Stimulated activated CD4-positive, alpha-beta T cell treated with anti-CD3 and anti-CD28 coated beads, Interleukin-4, amount 100 ng/mL, for 1 hour (primary cell): ENCODE measurements around the gene EMD.

Experiments
- DNase-seq: peaks from one replicate; pipeline ENCODE4 v3.0.0-alpha.2; 2020

The EMD gene

DNA sequence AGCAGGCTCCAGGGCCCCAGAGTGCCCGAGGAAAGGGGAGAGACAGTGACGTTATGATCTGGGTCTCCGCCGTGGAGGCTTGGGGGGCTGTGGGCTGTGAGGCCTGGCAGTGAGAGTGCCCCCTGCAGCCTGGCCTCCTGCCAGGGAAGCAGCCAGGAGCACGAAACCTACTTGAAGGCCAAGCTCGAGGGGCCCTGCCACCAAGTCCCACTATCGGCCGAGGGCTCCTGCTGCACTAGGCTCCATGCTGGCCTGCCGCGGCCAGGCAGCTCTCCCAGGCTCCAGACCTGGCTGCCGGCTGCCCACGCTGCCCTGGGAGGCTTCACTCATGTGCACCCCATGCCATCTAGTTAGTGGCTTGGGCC lies 23.3 kb upstream of the EMD start:
- DNase-seq, result no peak

DNA sequence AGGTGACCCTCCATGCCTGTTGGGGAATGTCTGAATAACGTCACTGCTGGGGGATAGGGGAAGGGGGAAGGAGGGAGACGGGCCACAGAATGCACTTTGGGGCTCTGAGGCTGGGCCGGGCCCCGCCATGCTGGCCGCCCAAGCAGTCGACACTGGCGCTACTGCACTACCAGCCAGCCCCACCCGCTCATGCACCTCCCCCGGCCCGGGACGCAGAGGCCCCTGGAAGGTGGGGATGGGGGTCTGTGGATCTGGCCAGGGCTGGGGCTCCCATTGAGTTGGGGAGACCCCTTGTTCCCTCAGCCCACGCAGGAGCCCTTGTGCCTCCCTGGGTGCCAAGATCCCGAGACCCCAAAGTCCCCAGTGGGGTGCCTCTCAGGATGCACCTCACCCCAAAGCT lies 22.5 kb upstream of the EMD start:
- DNase-seq, result no peak

DNA sequence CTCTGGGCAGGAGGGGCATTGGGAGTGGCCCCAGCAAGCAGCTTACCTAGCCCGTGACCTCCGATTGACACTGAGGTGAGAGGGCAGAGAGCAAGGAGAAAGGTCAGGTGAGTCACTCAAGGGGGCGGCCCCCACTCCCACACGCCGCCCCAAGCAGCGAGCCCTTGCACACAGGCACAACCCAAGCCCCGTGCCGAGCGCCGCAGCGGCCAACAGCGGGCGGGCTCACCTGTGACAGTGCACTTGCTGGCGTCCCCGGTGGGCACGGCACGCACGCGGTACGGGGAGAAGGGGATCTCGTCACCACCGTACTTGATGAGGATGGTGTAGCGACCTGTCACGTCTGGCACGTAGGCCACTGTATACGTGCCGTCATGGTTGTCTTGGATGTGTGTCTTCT lies 21.9 kb upstream of the EMD start:
- no peak for DNase-seq

DNA sequence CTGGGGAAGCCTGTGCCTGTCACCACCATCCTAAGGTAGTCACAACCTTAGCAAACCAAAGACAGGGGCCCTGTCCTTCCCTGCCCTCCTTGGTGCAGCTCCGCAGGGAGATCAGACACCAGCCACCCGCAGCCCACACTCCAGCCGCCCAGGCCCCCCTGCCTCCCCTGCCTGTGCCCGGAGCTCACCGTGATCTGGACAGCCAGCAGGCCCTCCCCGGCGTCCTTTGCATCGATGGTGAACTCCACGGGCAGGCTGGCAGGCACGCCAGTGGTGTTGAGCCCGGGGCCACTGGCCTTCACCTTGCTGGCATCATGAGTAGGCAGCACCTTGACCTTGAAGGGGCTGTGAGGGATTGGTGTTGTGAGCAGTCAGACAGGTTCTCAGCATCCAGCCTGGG lies 21.1 kb upstream of the EMD start:
- DNase-seq, result no peak

- DNase-seq, result no peak
Measured at GRCh38 chrX:154358829-154359228, 20.3 kb upstream of the EMD start.

DNA sequence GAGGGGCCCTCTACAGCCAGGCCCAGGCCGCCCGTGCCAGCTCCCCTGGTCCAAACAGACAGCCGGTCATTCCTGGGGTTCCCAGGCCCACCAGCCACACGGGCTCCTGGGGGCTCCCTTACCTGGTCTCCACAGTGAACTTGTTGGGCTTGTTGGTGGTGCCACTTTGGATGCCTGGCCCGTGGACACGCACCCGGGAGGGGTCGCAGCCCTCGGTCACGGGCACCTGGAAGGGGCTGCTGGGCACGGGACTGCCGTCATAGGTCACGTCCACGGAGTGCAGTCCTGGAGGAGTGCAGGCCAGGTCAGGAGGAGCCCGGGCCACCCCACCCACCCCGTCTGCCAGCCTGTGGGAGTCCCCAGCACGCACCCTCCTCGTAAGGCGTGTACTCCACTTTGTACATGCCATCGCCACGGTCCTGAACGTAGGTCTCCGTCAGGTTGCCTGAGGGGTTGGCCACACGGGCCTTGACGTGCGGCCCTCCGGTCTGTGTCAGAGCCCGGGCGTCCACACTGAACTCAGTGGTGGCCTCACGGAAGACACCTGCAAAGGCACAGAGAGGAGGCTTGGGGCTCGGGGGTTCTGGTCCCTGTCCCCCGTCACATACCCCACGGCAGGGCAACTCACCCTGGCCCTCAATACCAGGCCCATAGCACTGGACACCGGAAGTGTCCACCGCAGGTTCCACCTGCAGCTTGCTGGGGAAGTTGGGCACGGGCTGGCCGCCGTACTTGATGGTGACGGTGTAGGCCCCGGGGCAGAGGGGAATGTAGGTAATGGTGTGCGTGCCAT lies 19.5 kb upstream of the EMD start:
- DNase-seq, result no peak

GRCh38 chrX:154360155-154360713 lies 18.9 kb upstream of the EMD start:
- DNase-seq, result no peak

DNA sequence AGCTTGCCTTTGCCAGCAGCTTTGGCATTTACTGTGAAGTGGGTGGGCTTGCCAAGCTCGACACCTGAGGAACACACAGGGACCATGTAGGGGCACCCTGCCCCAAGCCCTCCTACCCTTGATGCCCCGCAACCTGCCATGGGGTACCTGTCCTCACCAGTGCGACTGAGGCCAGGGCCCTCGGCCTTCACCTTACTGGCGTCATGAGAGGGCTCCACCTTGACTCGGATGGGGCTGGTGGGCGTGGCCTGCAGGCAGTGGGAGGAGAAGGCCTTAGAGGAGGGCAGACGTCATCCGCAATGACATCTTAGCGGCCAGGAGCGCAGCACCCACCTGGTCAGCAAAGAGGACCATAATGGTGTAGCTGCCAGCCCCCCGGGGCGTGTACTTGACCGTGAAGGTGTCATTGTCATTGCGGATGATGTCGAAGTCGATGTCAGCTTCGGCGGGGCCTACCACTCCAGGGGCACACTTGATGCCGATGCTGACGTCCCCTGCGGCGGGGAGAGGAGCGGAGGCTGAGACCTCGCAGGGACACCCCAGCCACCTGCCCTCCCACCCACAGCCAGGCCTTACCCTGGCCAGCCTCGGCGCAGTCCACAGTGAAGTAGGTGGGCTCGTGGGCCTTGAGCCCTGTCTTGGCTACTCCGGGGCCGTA lies 16.9 kb upstream of the EMD start:
- DNase-seq, result no peak

DNA sequence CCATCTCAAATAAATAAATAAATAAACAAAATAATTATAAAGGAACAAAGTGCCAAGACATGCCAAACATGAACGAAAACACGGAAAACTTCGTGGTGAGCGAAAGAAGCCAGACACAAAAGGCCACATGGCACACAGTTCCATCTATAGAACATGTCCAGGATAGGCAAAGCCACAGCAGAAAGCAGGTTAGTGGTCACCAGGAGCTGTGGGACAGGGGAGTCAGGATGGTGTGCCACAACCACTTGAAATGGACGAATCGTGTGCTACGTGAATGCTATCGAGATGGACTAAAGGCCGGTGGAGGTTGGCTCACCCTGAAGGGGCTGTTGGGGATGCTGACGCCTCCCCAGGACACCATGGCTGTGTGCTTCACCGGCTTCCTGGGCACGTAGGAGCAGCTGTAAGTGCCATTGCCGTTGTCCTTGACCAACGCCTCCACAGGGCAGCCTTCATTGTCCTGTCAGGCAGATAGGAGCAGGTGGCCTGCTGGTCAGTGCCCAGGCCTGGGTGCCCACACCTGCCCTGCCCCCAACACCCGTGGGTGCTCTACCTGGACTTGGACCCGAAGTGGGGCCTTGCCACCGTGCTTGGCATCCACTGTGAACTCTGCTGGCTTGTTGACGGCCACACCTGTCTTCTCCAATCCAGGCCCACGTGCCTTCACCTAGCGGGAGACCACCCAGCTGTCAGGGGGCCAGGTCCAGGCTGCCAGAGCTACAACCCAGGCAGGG lies 15.2 kb upstream of the EMD start:
- no peak for DNase-seq

GRCh38 chrX:154365052-154365600 lies 14.0 kb upstream of the EMD start:
- no peak for DNase-seq

GRCh38 chrX:154365997-154366665 lies 13.0 kb upstream of the EMD start:
- no peak for DNase-seq

DNA sequence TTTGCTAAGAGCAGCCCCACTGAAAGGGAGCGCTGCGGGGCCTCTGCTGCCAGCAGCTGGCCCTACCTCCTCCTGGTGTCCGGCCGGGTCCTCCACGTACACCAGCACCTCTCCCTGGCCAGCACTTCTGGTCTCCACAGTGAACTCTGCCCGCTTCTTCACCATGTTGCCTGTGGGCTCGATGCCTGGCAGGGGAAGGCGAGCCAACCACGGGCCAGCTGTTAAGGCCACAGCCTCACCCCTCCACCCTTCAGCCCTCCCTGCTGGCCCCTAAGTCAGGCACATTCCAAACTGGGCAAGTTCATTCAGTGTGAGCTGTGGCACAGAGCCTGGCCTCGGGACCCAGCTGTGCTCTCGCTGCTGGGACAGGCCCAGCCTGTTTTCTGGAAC lies 12.4 kb upstream of the EMD start:
- DNase-seq, result no peak

- DNase-seq, result no peak
Measured at GRCh38 chrX:154367474-154368308, 11.4 kb upstream of the EMD start.

DNA sequence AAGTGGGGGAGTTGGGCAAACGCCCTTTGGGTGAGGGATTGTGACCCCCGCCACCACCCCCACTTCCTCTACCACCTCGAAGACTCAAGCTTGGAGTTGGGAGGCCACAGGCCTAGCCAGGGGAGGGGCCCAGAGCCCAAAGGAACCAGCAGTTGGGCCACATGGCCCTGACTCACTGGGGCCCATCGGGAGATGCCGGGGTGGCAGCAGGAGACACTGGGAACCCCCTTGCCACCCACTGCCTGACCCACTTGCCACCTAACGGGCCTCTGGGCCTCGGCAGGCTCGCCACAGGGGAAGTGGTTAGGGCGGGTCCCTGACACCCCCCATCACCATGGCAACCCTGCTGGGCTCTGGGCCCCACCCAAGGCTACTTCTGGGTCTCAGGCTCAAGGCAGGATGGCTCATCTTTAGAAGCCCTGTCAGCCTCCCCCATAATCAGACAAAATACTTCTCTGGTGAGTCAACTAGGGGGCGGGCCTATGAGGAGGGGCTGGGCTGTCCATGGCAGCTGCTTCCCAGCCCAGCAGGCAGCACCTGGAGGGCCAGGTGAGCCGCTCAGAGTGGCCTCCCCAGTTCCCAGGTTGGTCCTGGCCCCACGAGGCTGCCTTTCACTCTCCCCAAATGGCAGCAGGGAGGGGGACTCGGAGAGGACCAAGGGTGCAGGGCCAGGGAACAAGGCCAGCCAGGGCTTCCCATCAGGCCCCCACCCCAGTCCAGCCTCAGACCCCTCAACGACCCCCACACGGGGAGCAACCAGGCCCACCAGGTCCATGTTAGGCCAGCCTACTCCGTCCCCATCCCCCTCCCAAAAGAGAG lies 10.3 kb upstream of the EMD start:
- peak; percentile 87 for DNase-seq

DNA sequence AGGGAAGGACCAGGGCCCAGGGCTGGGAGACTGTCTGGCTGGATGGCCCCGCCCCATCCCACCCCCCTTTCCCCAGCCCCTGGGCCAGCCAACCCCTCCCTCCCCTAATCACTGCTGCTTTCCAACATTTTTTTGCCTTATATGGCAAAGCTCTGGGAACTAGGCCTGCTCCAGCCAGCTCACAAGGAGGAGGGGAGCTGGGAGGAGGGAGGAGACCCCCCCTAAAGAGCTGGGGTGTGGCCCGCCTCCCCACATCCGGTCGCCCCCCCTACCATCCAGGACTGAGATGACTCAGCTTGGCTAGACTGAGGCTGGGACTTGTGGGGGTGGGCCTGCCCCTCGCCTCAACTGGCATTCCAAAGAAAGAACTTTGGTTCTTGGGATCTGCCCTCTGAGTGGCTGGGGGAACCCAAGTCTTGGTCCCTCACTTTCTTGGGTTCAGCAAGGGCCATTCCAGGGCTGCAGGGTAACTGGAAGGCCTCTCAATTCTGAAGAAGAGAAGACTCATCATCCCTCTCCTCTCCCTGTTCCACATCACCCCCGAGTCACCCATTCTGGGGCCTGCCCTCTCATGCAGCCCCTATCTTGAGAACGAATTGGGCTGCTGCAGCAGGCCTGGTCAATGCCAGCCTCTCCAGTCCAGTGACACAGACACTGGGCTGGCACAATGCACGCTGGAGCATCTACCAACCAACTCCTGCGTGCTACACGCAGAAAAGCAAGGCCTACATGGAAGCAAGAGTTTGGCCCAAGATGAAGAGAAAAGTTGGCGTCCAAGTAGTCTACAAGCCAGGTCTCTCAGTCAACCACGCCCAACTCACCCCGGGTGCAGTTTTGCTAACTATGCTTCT lies 9.4 kb upstream of the EMD start:
- peak; percentile 67 for DNase-seq

DNA sequence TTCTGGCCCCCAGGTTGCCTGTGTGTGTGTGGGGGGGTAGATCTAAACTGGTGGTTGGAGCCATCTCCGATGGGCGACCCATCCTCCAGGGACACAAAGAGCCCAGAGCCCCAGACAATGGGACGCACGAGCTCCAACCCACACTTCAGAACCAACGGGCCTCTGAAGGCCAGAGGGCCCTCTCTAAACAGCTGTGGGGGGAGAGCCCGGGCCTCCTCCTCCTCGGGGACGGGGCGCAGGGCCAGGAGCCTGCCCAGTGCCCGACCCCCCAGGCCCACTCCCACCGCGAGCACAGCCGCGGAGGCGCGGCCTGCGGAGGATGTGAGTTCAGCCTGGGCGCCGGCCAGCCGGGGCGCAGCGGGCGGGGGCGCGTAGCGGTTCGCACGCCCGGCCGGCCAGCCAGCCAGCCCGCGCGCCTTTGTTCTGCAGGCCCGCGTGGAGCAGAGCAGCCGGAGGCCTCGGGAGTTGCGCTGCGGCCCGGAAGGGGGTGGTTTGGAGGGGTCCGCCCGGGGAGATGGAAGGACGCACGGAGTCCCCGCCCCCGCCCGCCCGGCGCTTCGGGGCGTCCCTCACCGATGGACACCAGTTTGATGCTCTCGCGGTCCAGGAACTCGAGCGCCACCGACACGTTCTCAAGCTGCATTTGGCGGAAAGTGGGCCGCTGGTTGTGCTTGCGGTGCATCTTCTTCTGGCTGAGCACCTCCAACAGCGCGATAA lies 8.6 kb upstream of the EMD start:
- no peak for DNase-seq

DNA sequence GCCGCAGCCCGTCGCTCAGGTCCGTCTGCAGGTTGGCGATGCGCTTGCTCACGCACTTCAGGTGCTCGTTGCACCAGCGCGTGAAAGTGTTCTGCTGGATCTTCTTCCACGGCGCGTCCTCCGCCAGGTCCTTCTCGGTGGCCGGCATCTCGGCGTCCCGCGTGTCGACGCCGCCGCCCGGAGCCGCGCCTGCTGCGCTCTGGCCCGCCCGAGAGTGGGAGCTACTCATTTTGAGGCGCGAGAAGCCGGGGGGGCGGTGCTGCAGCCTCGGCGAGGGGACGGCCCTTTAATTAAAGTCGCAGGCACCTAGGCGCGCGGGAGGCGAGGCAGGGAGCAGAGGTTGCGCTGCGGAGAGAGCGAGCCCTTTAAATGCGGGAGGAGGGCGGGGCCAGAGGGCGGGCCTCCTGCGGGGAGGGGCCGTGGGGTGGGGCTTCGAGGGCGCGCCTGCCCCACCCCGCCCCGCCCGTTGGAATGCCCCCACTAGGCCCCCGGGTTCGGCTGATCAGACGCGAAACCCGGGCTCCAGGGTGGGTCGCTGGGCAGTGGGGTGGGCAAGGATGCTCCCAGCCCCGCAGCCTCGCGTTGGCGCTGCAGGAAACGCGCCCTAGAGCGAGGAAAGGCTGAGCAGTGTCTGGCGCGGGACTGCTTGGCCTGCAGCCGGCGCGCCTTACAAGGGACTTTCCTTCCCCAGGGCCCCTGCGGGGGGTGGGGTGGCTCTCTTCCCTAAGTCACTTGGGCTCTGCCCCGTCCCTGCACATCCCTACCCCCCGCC lies 7.9 kb upstream of the EMD start:
- peak; percentile 90 for DNase-seq

GRCh38 chrX:154371789-154372300 lies 7.2 kb upstream of the EMD start:
- no peak for DNase-seq
